Heart right ventricle (tissue), 16 donors: ENCODE results near the gene PGBD1. TPM values are rescaled to one million over a fixed set of nuclear protein-coding genes. Genes with fewer than 3 reads are reported as not detected.
A peak's percentile ranks its signal among the peaks of the same experiment; 100 is the strongest.

Source experiments
- ATAC-seq, 8 donors: fragments of 200-7000 bp; cut with Tn5 transposase; one replicate each; pipeline ENCODE4 v1.9.1; 2020; ENCODE audit warnings: mild to moderate bottlenecking in 8 of 8, moderate library complexity in 8 of 8, moderate number of reproducible peaks in 1 of 8
- DNase-seq, 2 donors: peaks; one replicate each; pipeline ENCODE4 v3.0.0-alpha.2; 2020
- H3K27ac ChIP-seq, 10 donors: fragments of 200-600 bp; sonication (generic) in 2 of 10; one replicate each; pipeline versions ENCODE4 v1.5.0 to v1.8.0; 2020 to 2022; ENCODE audit warnings: mild to moderate bottlenecking in 3 of 10
- H3K27me3 ChIP-seq, 7 donors: fragments of 200-600 bp; one replicate each; pipeline ENCODE4 v1.8.0; 2021 to 2022; ENCODE audit warnings: mild to moderate bottlenecking in 2 of 7
- H3K36me3 ChIP-seq, 9 donors: fragments of 200-600 bp; sonication (generic) in 1 of 9; one replicate each; pipeline versions ENCODE4 v1.5.0 to v1.8.0; 2020 to 2022; ENCODE audit warnings: mild to moderate bottlenecking in 2 of 9
- H3K4me1 ChIP-seq, 9 donors: fragments of 200-600 bp; sonication (generic) in 1 of 9; one replicate each; pipeline versions ENCODE4 v1.5.0 to v1.8.0; 2020 to 2022; ENCODE audit warnings: mild to moderate bottlenecking in 4 of 9
- H3K4me3 ChIP-seq, 10 donors: fragments of 200-600 bp; sonication (generic) in 2 of 10; one replicate each; pipeline versions ENCODE4 v1.5.0 to v1.8.0; 2020 to 2022; ENCODE audit warnings: mild to moderate bottlenecking in 7 of 10, moderate library complexity in 2 of 10
- H3K9me3 ChIP-seq, 11 donors: fragments of 200-600 bp in 10 of 11; sonication (generic) in 2 of 11; one replicate each; pipeline versions ENCODE4 v1.5.0 to v1.8.0; 2013 to 2022; ENCODE audit warnings: mild to moderate bottlenecking in 2 of 11, control low read depth in 1 of 11, moderate library complexity in 1 of 11
- WGBS, 2 donors: extraction: QIAGEN DNeasy Blood & Tissue Kit; methylation state at CpG; one replicate each; pipeline ENCODE4 v1.1.7; 2013; ENCODE audit warnings: inconsistent platforms in 1 of 2; 5-methylcytosine and 5-hydroxymethylcytosine counted together
- intact Hi-C, 10 donors: fragments of 100-400 bp; cut with DNase I; formaldehyde crosslinking; loops; one replicate each; pipeline versions ENCODE4 v1.11.1 to v1.14.2; 2022
- polyA plus RNA-seq, 2 donors: library from polyadenylated mRNA; stranded (reverse); fragments of 200-250 nt; gene quantifications; one replicate each; pipeline ENCODE4 v1.2.3, GENCODE V29; 2013
- total RNA-seq, 10 donors: library from RNA; stranded (reverse); fragmentation: NEBNext Ultra II Directional in 3 of 10; extraction: Animal tissue kit (Norgen Biotek cat#: 25700) in 3 of 10; gene quantifications; one replicate each; pipeline versions ENCODE4 v1.2.1 to v1.2.4, GENCODE V29; 2021 to 2023
- TF ChIP-seq, protein P1 (sequence below), 9 donors: fragments of 200-600 bp; sonication (generic) in 2 of 9; IDR thresholded peaks; one replicate each; pipeline versions ENCODE4 v1.5.0 to v1.8.0; 2021 to 2022; ENCODE audit warnings: antibody characterized with exemption in 9 of 9, mild to moderate bottlenecking in 5 of 9, moderate library complexity in 1 of 9
- donor health status: Arrhythmogenic right ventricular cardiomyopathy.
- donor health status: ischemic (EF 13 %, LVEDD 7.1; RV severe dilation, severe dysfunction).
- donor health status: healthy with polysubstance abuse.
- donor health status: DM: no; HTN: yes; CAD: no.
- donor health status: DM: no; HTN: no; CAD: no.
- donor health status: ischemic (EF 25% LVEDD 6.9; RV normal size, moderate dysfunction).
- donor health status: ischemic (EF 25% LVEDD 5.7; RV mildly dilated, moderate dysfunction).
- donor health status: healthy.
- donor health status: DM: yes; HTN: yes; CAD: no.
- donor health status: Ischemic cardiomyopathy.
- donor health status: ischemic (EF 35%, LVEDD 5.7; RV mildly dilated, moderate dysfunction).
- donor health status: nonischemic (EF 11% LVEDD 7.7; RV severe dilation, severe dysfunction).
- donor health status: DM: yes; HTN: yes; CAD: no.
- donor health status: PGD.
- donor health status: ischemic (EF 29% LVEDD 5.4; RV normal size, mild dysfunction).
- donor health status: nonischemic (EF 23%, LVEDD 6.1; RV moderate dilation, normal function).

The PGBD1 gene
- total and polyA plus RNA-seq, 12 donors: 1.6 to 4.6 (median 2.8) TPM

GRCh38 chr6:28257042-28257441 lies 24.3 kb upstream of the PGBD1 start:
- Histone ChIP-seq H3K4me3 (no peak overlapping the region), H3K36me3 (no peaks in the 10 kb centered on the region), H3K4me1 (peaks cover 3 to 33% (median 12%) of the 10 kb centered on the region in 9 donors), H3K27me3 (no peaks in the 10 kb centered on the region), H3K27ac (no peak overlapping the region), H3K9me3 (peaks cover 0 to 30% (median 17%) of the 10 kb centered on the region in 11 donors)
- intact Hi-C loops: loop anchor here in 5 of 10 donors (10.0 kb wide), 2 partner anchors 98 to 122 kb away; no protein-coding TSS in a partner anchor
- ATAC-seq: no peak
- WGBS, 2 donors: 0% methylated on average over 1 of the region's 1 CpG
- no peak for DNase-seq
- TF ChIP-seq, protein P1, sequence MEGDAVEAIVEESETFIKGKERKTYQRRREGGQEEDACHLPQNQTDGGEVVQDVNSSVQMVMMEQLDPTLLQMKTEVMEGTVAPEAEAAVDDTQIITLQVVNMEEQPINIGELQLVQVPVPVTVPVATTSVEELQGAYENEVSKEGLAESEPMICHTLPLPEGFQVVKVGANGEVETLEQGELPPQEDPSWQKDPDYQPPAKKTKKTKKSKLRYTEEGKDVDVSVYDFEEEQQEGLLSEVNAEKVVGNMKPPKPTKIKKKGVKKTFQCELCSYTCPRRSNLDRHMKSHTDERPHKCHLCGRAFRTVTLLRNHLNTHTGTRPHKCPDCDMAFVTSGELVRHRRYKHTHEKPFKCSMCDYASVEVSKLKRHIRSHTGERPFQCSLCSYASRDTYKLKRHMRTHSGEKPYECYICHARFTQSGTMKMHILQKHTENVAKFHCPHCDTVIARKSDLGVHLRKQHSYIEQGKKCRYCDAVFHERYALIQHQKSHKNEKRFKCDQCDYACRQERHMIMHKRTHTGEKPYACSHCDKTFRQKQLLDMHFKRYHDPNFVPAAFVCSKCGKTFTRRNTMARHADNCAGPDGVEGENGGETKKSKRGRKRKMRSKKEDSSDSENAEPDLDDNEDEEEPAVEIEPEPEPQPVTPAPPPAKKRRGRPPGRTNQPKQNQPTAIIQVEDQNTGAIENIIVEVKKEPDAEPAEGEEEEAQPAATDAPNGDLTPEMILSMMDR (IDR thresholded peaks at IDR 0.05): no peak

DNA sequence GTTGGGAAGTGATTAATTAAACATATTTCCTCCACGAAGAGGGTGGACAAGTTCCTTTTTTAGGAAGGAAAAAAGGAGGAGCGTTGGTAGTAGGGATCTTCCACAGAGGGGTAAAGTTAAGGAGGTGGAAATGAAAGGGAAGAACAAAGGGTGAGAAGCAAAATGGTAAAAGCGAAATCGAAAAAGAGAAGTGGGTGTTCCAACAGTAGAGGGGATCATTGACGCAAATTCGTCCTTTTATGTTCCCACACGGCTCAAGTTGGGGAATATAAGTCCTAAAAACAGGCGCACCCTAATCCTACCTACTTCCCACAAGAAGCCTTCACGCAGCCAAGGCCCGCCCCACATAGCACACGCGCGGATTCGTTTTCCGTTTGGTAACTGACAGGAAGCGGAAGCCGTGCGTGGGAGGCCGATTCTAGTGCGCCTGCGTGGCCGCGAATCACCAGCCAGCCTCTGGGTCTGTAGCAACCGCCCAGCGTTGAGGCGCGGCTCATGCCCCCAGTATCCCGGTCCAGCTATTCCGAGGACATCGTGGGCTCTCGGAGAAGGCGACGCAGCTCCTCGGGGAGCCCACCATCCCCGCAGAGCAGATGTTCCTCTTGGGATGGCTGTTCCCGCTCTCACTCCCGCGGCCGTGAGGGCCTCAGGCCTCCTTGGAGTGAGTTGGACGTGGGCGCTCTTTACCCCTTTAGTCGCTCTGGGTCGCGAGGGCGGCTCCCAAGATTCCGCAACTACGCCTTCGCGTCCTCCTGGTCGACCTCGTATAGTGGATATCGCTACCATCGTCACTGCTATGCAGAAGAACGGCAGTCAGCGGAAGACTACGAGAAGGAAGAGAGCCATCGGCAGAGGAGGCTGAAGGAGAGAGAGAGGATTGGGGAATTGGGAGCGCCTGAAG lies 22.2 kb upstream of the PGBD1 start, which contains the start of gene NKAPL:
TSS of gene NKAPL (plus strand) at position 421 of the 901 bp plus-strand sequence. CDS start at position 496, 75 bp downstream.
- Histone ChIP-seq H3K27me3 (no peaks in the 10 kb centered on the region), H3K4me1 (peaks cover 0 to 14% (median 4%) of the 10 kb centered on the region in 9 donors), H3K4me3 (peak within 1 kb of the TSS; percentile 38 to 60 (median 52)), H3K9me3 (peaks cover 0 to 30% (median 17%) of the 10 kb centered on the region in 11 donors), H3K36me3 (no peaks in the 10 kb centered on the region), H3K27ac (peak within 1 kb of the TSS in 8 of 10 donors; percentile 8 to 67 (median 28))
- peak; percentile 86 to 88 for DNase-seq
- peak; percentile 93 to 99 (median 98) for ATAC-seq
- WGBS, 2 donors: 18 to 20% methylated on average over 58 of the region's 58 CpGs
- intact Hi-C loops: loop anchor here in 6 of 10 donors (1.0 to 10.0 kb wide), 3 partner anchors 8 to 124 kb away; partner anchors contain the start of gene ZSCAN26 (in 1 of the 6)
- TF ChIP-seq, protein P1 (IDR thresholded peaks at IDR 0.05): no peak

DNA sequence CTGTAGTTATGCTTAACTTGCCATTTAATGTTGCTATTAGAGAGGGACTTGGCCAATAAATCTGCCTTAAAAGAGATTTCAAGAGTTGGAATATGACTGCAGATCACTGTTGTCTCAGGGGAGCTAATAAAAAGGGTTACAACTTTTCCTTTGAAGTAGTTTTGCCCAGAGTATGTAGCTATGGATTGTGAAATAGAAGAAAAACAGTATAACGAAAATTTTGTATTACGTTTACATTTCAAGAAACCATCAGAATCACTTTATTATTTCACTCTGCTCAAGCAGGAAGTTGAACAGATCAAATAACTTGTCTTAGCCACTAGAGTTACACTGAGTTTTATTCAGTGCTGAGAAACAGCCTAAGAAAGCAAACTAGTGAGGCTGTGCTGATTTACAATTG lies 17.4 kb upstream of the PGBD1 start:
- no peaks in the 10 kb centered on the region for H3K27me3 ChIP-seq
- H3K9me3 ChIP-seq: peaks cover 0 to 23% (median 17%) of the 10 kb centered on the region in 11 donors
- WGBS, 2 donors: 58 to 73% methylated on average over 2 of the region's 2 CpGs
- intact Hi-C loops: loop anchor here in 2 of 10 donors (5.0 to 10.0 kb wide), 2 partner anchors 73 to 91 kb away; partner anchors contain the start of gene ZSCAN31 (in 1 of the 2)
- no peak for ATAC-seq
- H3K4me3 ChIP-seq: no peak overlapping the region
- H3K27ac ChIP-seq: no peak overlapping the region
- peaks cover 0 to 33% (median 21%) of the 10 kb centered on the region in 9 donors for H3K4me1 ChIP-seq
- H3K36me3 ChIP-seq: no peaks in the 10 kb centered on the region
- no peak for DNase-seq
- TF ChIP-seq, protein P1 (IDR thresholded peaks at IDR 0.05): no peak

DNA sequence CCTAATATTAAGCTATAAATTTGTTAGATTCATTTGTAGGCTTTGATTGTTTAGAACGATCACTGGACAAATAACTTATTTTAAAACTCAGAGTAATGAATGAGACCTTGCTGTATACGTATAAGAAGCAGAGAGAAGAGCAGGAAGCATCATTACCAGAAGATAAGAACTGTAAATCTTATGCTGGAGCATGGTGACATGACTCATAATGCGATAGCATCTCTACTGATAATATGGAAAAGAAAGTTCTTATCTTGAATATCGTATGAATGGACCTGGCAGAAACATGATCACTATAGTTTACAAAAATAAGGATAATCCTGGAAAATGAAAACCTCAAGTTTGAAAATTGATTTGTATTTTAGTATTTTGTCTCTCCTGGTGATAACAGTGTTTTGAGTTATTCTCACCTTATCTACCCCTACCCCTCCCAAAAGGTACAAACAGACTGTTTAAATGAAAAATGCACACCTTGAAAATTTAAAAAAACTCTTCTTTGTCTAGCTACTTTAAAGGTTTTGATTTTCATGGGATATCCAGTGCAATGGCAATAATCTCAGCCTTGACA lies 16.5 kb upstream of the PGBD1 start:
- DNase-seq (no peak), ATAC-seq (no peak)
- intact Hi-C loops: loop anchor here in 6 of 10 donors (5.0 to 10.0 kb wide), 5 partner anchors 72 to 128 kb away; partner anchors contain the start of gene ZSCAN31 (in 3 of the 6)
- peaks cover 0 to 36% (median 18%) of the 10 kb centered on the region in 9 donors for H3K4me1 ChIP-seq
- TF ChIP-seq, protein P1 (IDR thresholded peaks at IDR 0.05): no peak
- H3K36me3 ChIP-seq: no peaks in the 10 kb centered on the region
- H3K27me3 ChIP-seq: no peaks in the 10 kb centered on the region
- H3K4me3 ChIP-seq: no peak overlapping the region
- H3K9me3 ChIP-seq: peaks cover 0 to 16% (median 10%) of the 10 kb centered on the region in 11 donors
- WGBS, 2 donors: 58% methylated on average over 4 of the region's 4 CpGs
- H3K27ac ChIP-seq: no peak overlapping the region
